ENCODE data around the gene CRYBG2. TPM values are rescaled to one million over a fixed set of nuclear protein-coding genes. Genes with fewer than 3 reads are reported as not detected.
A peak's percentile ranks its signal among the peaks of the same experiment; 100 is the strongest.

The CRYBG2 gene
- total and polyA plus RNA-seq, 2 of the 8 experiments (the other 6 are each of a cell fraction or from before 2014, with no cell fraction given) = 14.2 to 17.0 TPM

DNA sequence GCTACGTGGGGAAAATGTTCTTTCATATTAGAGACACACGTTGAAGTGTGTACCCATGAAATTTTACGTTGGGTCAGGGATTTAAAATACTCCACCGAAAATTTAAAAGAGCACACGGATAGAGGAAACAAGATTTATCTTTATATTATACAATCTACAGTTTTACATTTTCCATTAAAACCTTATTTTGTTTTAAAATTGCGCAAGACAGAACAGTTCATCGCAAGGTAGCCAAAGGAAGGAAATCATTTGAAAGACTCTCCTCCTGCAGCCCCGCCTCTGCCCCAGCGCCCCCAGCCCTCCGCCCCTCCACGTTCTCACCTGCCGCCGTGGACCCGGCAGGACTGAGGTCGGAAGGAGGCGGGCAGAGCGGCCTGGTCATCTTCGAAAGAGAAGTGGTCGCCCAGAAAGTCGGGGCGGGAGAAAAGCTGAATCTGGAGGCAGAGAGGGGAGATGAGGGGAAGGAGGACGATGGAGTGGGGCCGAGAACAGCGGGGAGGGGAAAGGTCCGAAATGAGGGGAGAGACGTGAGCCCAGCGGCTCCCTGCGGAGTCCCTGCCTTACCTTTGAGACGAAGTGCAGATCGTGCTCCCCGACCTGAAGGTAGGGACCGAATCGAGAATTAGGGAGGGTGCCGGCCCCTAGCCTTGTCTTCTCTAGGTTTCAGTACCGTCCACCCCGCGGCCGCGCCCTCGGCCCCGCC, 18.0 kb downstream of the CRYBG2 start:
- Histone ChIP-seq H3K27me3 (replicated peaks in 1 of 4; ENCODE audit: control insufficient read depth in 3 of 4, extremely low read depth in 1 of 4, insufficient read depth in 3 of 4, low read length in 3 of 4) (peaks cover 0 to 11% (median 5%) of the 10 kb centered on the region in 4 experiments; a peak in 5 of 7 replicates), H3K23ac (ENCODE audit: insufficient read length) (no peak overlapping the region), H2AFZ (ENCODE audit: low read length) (peak overlapping the region; percentile 72; the same call in 1 of the 2 replicates), H3K14ac (ENCODE audit: insufficient read length) (no peak overlapping the region), H2BK20ac (ENCODE audit: low read length) (no peak overlapping the region), H3K56ac (replicated peaks; ENCODE audit: insufficient read length, low read depth, low read length) (no peak overlapping the region), H3K9me3 (ENCODE audit: insufficient read depth in 2 of 2, low read depth in 1 of 2, low read length in 1 of 2) (no peaks in the 10 kb centered on the region), H3K79me1 (ENCODE audit: low read depth, low read length) (no peaks in the 10 kb centered on the region), H3K27ac (ENCODE audit: low read depth, low read length) (peak overlapping the region; percentile 74; the same call in 1 of the 2 replicates), H3K18ac (ENCODE audit: extremely low read depth, low read length) (no peak overlapping the region; the same call in 1 of the 2 replicates), H2BK5ac (ENCODE audit: low read depth, low read length) (no peak overlapping the region; the same call in 1 of the 2 replicates), H3K4me3 (ENCODE audit: extremely low read depth in 1 of 4, insufficient read depth in 2 of 4, low read depth in 3 of 4, low read length in 4 of 4) (peak overlapping the region; percentile 55 to 86 (median 68)), H2AK5ac (ENCODE audit: low read depth, low read length) (no peak overlapping the region), H2BK12ac (ENCODE audit: low read depth, low read length) (no peak overlapping the region), H3K36me3 (ENCODE audit: control insufficient read depth in 2 of 4, insufficient read depth in 4 of 4, low read length in 3 of 4) (peaks cover 0 to 9% (median 6%) of the 10 kb centered on the region in 4 experiments; a peak in 6 of 8 replicates), H3K79me2 (ENCODE audit: control insufficient read depth in 1 of 2, insufficient read depth in 2 of 2, low read length in 2 of 2) (no peaks in the 10 kb centered on the region), H3K4me1 (replicated peaks in 1 of 4; ENCODE audit: control insufficient read depth in 3 of 4, insufficient read depth in 4 of 4, low read length in 3 of 4) (peaks cover 3 to 12% (median 6%) of the 10 kb centered on the region in 4 experiments), H2BK120ac (replicated peaks; ENCODE audit: low read depth, low read length) (no peak overlapping the region), H3K4ac (replicated peaks; ENCODE audit: insufficient read length, low read depth, low read length) (no peak overlapping the region), H4K91ac (replicated peaks; ENCODE audit: insufficient read length, low read length) (no peak overlapping the region), H4K8ac (ENCODE audit: extremely low read depth, insufficient read depth, low read length) (no peak overlapping the region), H4K20me1 (replicated peaks in 1 of 2; ENCODE audit: control insufficient read depth in 1 of 2, insufficient read depth in 2 of 2, low read length in 2 of 2) (no peaks in the 10 kb centered on the region), H3K4me2 (ENCODE audit: insufficient read depth in 1 of 2, low read depth in 2 of 2, low read length in 2 of 2) (peak overlapping the region; percentile 92 to 99), H3K9ac (replicated peaks in 1 of 4; ENCODE audit: extremely low read depth in 1 of 4, low read depth in 3 of 4, low read length in 3 of 4) (peak overlapping the region; percentile 6 to 71 (median 52)), H3K23me2 (ENCODE audit: low read depth, low read length) (peaks cover 8% of the 10 kb centered on the region; the same call in 1 of the 2 replicates), H4K5ac (ENCODE audit: insufficient read length, low read depth, low read length) (peak overlapping the region; percentile 28), H2BK15ac (ENCODE audit: low read length) (no peak overlapping the region)
- CTCF ChIA-PET (ENCODE audit: partially characterized antibody) = interaction anchor here (0.6 to 57.0 kb wide), 8 partner anchors 10 to 527 kb away, joined by 3 to 1530 read pairs (median 4); partner anchors contain the start of genes SH3BGRL3 and UBXN11
- 6% methylated on average over 30 of the region's 41 CpGs; no CpG with 5 or more reads in 1 of the 2 experiments for WGBS, 2 experiments (ENCODE audit: extremely low coverage in 1 of 2, insufficient coverage in 1 of 2, insufficient read length in 1 of 2, insufficient replicate concordance in 2 of 2, low coverage in 1 of 2, low lambda C conversion rate in 2 of 2, missing lambda C conversion rate in 1 of 2)
- POLR2A ChIA-PET (ENCODE audit: partially characterized antibody) = interaction anchor here (0.6 to 6.1 kb wide), 18 partner anchors 13 to 445 kb away, joined by 3 to 44 read pairs (median 4); partner anchors contain the start of genes CD52, CRYBG2 and LIN28A
- FAIRE-seq (no peak), DNase-seq (ENCODE audit: low read depth in 1 of 2, low spot score in 2 of 2) (no peak)
- TF ChIP-seq TBP (IDR thresholded peaks at IDR 0.05; ENCODE audit: low read depth, low read length) (peak; percentile 22), JUN (IDR thresholded peaks at IDR 0.05; ENCODE audit: low read depth, low read length) (no peak), MAFK (IDR thresholded peaks at IDR 0.05; ENCODE audit: low read depth, low read length) (no peak), POLR2A (IDR thresholded peaks at IDR 0.05; ENCODE audit: control extremely low read depth in 1 of 2, low read depth in 2 of 2, low read length in 2 of 2) (peak in 1 of 2 experiments; percentile 55; a peak in 1 of 3 replicates), POLR2AphosphoS5 (IDR thresholded peaks at IDR 0.05; ENCODE audit: low read depth, low read length) (0 out of 2 replicates have a peak, but pooled peaks have one; percentile 22), SP4 (IDR thresholded peaks at IDR 0.05; ENCODE audit: low read length) (no peak), CBX8 (IDR thresholded peaks at IDR 0.05; ENCODE audit: borderline replicate concordance, low read depth, low read length) (no peak), KDM1A (IDR thresholded peaks at IDR 0.05; ENCODE audit: borderline replicate concordance, low read length) (no peak), TAF7 (optimal IDR thresholded peaks at IDR 0.05; ENCODE audit: borderline replicate concordance, low read depth, low read length) (no peak), SP2 (IDR thresholded peaks at IDR 0.05; ENCODE audit: low read length) (no peak)
- TF ChIP-seq, protein P1, sequence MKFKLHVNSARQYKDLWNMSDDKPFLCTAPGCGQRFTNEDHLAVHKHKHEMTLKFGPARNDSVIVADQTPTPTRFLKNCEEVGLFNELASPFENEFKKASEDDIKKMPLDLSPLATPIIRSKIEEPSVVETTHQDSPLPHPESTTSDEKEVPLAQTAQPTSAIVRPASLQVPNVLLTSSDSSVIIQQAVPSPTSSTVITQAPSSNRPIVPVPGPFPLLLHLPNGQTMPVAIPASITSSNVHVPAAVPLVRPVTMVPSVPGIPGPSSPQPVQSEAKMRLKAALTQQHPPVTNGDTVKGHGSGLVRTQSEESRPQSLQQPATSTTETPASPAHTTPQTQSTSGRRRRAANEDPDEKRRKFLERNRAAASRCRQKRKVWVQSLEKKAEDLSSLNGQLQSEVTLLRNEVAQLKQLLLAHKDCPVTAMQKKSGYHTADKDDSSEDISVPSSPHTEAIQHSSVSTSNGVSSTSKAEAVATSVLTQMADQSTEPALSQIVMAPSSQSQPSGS (IDR thresholded peaks at IDR 0.05; ENCODE audit: low read length) = no peak
